Duodenal mucosa (tissue), 2 donors: ENCODE data around the gene SNX22.

Experiments used
- H3K27ac ChIP-seq: one replicate; pipeline ENCODE4 v1.7.0; 2013; ENCODE audit warnings: low read depth, low read length
- H3K27me3 ChIP-seq, 2 donors: one replicate each; pipeline ENCODE4 v1.7.0; 2013; ENCODE audit warnings: low read length in 2 of 2, control low read depth in 1 of 2; ENCODE audit not compliant: insufficient read depth in 2 of 2, control insufficient read depth in 1 of 2
- H3K36me3 ChIP-seq, 2 donors: one replicate each; pipeline ENCODE4 v1.7.0; 2013; ENCODE audit warnings: low read length in 2 of 2, control low read depth in 1 of 2; ENCODE audit not compliant: insufficient read depth in 2 of 2, control insufficient read depth in 1 of 2
- H3K4me1 ChIP-seq, 2 donors: one replicate each; pipeline ENCODE4 v1.7.0; 2013; ENCODE audit warnings: low read length in 2 of 2, control low read depth in 1 of 2; ENCODE audit not compliant: insufficient read depth in 2 of 2, control insufficient read depth in 1 of 2
- H3K4me3 ChIP-seq, 2 donors: one replicate each; pipeline ENCODE4 v1.7.0; 2013; ENCODE audit warnings: low read length in 2 of 2, low read depth in 1 of 2
- H3K9ac ChIP-seq, 2 donors: one replicate each; pipeline ENCODE4 v1.7.0; 2013; ENCODE audit warnings: low read length in 2 of 2, low read depth in 1 of 2
- H3K9me3 ChIP-seq, 2 donors: one replicate each; pipeline ENCODE4 v1.7.0; 2013; ENCODE audit warnings: low read length in 2 of 2, control low read depth in 1 of 2; ENCODE audit not compliant: control insufficient read depth in 1 of 2

Gene SNX22

DNA sequence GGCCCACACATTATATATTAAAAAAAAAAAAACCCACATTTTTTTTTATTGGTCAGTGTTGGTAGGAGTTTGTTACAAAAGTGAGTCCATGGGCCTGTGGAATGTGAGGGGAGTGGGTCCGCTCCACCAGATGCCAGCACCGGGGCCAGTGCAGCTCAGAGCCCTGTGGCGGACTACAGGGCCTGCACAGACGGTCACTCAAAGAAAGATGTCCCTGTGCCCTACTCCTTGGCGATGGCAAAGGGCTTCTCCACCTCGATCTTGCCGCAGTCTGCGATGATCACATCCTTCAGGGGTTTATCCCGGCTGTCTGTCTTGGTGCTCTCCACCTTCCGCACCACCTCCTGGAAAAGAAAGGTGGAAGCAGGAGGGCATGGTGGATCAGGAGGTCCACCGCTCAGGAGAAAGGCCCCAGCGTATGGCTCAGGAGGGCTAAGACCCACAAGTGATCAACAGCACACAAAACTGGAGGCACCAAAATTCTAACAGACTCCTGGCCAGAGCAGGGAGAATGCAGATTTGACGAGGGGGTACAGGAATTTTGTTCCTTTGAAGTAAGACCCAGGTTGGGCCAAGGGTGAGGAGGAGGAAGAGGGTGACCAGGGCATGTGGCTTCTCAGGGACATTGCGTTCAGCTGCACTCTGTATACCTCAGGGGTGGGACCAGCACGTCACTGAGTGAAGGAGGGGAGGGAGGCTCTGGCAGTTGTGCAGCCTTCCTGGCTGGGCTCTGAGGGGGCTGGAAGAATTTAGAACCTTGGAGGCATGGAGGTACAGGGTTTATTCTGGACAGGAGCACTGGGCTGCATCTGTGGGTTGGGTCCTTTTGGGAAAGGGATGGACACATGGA is 4.5 kb downstream of the SNX22 start:
- Histone ChIP-seq H3K9ac (no peak overlapping the region), H3K4me3 (no peak overlapping the region), H3K4me1 (peaks cover 15 to 49% of the 10 kb centered on the region in 2 donors), H3K27ac (no peak overlapping the region), H3K36me3 (peaks cover 41 to 65% of the 10 kb centered on the region in 2 donors), H3K9me3 (no peaks in the 10 kb centered on the region), H3K27me3 (peaks cover 9% of the 10 kb centered on the region in 2 donors)

DNA sequence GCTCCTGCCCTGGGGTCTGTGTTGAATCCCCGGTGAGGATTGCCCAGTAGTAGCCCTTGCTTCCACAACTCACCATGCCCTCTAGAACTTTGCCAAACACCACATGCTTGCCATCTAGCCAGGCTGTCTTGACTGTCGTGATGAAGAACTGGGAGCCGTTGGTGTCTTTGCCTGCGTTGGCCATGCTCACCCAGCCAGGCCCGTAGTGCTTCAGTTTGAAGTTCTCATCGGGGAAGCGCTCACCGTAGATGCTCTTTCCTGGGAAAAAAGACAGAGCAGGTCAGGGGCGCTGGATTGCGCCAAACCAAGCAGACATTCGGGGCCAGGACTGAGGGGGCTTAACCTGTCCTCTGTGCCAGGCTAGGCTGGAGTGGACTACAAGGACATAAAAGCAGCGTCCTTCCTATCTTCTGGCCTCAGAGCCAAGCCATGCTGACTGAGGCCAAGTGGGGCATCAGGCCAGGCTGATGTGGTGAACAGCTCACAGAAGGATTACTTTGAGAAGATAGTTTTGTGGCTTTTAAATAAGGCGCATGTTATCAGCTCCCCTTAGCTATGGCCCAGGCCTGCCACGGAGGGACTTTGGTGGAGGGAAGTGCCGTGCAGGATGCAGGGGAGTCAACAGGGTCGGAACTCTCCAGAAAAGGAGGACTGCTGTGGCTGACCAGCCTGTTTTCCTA is 5.3 kb downstream of the SNX22 start:
- H3K4me1 ChIP-seq = peaks cover 18 to 53% of the 10 kb centered on the region in 2 donors

DNA sequence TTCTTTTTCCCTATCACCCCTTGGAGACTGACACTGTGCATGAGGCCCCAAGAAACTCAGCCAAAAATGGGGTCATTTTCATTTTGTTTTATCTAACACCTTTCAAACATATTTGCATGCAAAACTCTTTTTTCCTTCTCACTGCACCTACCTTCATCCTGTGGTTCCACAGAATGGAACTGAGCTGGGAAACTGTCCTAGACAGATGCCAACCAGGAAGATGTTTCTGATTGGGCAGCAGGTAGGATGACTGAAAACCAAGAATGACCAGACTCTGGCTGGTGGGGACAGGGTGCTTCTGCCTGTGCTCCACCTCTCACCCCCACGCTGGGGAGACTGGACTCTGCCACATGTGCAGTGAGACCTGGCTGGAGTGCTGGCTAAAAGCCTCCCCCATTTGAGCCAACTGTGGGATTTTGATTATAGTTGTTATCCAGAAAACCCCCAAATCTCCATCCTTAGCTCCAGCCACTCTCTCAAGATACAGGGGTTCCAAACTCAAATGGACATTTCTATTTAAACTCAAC is 6.1 kb downstream of the SNX22 start:
- Histone ChIP-seq H3K9me3 (no peaks in the 10 kb centered on the region), H3K4me3 (no peak overlapping the region), H3K9ac (no peak overlapping the region), H3K36me3 (peaks cover 41 to 65% of the 10 kb centered on the region in 2 donors), H3K27ac (no peak overlapping the region), H3K27me3 (peaks cover 4 to 5% of the 10 kb centered on the region in 2 donors), H3K4me1 (peaks cover 16 to 51% of the 10 kb centered on the region in 2 donors)

More for the DNA sequence above, 5.3 kb downstream of the SNX22 start:
- H3K9ac ChIP-seq = no peak overlapping the region
- no peak overlapping the region for H3K27ac ChIP-seq
- no peaks in the 10 kb centered on the region for H3K9me3 ChIP-seq
- H3K4me3 ChIP-seq = no peak overlapping the region
- H3K36me3 ChIP-seq = peaks cover 41 to 65% of the 10 kb centered on the region in 2 donors
- peaks cover 9% of the 10 kb centered on the region in 2 donors for H3K27me3 ChIP-seq

DNA sequence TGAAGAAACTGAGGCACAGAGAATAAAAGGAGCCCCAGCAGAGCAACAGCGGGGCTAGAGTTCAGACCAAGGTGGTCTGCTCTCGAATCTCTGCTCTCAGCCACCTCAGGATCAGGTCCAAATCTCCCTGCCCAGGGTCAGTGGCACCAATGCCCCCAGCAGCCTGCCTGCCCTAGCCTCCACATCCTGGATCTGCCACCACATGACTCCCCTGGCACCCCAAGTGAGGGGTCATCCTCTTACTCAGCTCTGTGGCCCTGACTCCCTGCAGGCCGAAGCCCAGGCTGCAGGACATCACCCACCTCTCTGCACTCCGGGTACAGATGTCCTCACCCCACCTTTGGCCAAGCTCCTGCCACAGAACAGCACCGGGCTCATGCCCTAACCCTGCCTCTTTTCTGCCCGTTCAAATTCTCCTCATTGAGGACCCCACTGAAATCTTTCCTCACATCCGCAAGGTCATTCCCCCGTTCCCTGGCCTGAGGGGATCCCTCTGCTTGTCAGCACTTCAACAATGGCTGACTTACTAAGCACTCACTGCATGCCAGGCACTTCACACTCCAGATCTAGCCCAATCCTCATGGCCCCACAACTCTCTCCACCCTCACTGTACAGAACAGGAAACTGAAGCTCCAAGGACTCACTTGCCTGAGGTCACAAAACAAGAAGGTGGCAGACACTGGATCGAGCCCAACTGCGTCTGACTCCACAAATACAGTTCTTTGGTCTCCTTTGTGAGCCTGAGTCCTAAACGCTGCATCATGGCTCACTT is 7.0 kb downstream of the SNX22 start:
- H3K36me3 ChIP-seq = peaks cover 41 to 65% of the 10 kb centered on the region in 2 donors
- H3K9ac ChIP-seq = no peak overlapping the region
- no peaks in the 10 kb centered on the region for H3K27me3 ChIP-seq
- no peak overlapping the region for H3K4me3 ChIP-seq
- H3K4me1 ChIP-seq = peaks cover 7 to 47% of the 10 kb centered on the region in 2 donors
- H3K27ac ChIP-seq = no peak overlapping the region
- H3K9me3 ChIP-seq = no peaks in the 10 kb centered on the region

DNA sequence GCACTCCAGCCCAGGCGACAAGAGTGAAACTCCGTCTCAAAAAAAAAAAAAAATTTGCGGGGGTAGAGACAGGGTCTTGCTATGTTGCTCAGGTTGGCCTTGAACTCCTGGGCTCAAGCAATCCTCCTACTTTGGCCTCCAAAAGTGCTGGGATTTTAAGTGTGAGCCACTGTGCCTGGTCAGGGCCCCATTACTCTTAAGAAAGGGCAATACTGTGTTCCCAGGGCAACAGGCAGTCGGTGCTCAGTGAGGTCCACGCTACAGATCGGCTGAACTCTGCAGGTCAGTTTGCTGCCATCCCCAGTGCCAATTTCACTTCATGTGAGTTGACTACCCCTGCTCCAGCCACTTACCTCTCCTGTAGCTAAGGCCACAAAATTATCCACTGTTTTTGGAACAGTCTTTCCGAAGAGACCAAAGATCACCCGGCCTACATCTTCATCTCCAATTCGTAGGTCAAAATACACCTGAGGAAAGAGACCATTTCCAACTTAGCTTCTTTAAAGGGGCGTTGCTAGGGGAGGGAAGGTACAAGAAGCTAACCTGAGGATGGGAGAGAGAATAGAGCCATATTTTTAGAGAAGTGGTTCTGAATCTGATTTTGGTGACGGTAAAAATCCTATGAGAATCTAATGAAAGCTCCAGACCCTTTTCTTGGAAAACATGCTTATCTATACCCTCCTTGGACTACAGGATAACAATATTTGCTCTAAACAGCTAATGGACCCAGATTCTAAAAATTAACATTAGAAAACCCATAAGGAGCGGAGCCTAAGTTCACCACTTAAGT is 10.4 kb downstream of the SNX22 start:
- Histone ChIP-seq H3K36me3 (peaks cover 29 to 36% of the 10 kb centered on the region in 2 donors), H3K27ac (peak overlapping the region; percentile 65), H3K27me3 (no peaks in the 10 kb centered on the region), H3K4me3 (peak overlapping the region; percentile 81 to 95), H3K9ac (peak overlapping the region; percentile 74 to 88), H3K4me1 (peaks cover 7 to 50% of the 10 kb centered on the region in 2 donors), H3K9me3 (no peaks in the 10 kb centered on the region)

DNA sequence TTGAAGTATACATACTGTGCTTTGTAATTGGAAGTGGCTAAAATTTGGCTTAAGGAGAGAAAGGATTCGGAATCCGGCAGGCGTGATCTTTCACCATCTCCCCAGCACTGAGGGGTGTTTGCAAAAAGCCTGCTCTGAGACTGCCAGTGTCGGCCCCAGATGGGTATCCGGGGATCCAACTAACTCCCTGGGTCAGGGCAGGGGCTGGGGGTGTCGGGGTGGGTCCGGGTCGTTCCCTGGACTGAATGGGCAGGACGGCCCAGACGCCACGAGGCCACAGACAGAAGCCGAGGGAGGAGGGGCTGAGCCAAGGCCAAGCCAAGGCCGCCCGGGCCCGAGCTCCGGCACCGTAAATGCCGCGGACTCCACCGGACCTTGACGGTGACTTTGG is 10.9 kb downstream of the SNX22 start:
- Histone ChIP-seq H3K27ac (peak overlapping the region; percentile 65), H3K27me3 (no peaks in the 10 kb centered on the region), H3K4me3 (peak overlapping the region; percentile 81 to 95), H3K9me3 (no peaks in the 10 kb centered on the region), H3K4me1 (peaks cover 7 to 50% of the 10 kb centered on the region in 2 donors), H3K36me3 (peaks cover 24 to 30% of the 10 kb centered on the region in 2 donors), H3K9ac (peak overlapping the region; percentile 74 to 88)

DNA sequence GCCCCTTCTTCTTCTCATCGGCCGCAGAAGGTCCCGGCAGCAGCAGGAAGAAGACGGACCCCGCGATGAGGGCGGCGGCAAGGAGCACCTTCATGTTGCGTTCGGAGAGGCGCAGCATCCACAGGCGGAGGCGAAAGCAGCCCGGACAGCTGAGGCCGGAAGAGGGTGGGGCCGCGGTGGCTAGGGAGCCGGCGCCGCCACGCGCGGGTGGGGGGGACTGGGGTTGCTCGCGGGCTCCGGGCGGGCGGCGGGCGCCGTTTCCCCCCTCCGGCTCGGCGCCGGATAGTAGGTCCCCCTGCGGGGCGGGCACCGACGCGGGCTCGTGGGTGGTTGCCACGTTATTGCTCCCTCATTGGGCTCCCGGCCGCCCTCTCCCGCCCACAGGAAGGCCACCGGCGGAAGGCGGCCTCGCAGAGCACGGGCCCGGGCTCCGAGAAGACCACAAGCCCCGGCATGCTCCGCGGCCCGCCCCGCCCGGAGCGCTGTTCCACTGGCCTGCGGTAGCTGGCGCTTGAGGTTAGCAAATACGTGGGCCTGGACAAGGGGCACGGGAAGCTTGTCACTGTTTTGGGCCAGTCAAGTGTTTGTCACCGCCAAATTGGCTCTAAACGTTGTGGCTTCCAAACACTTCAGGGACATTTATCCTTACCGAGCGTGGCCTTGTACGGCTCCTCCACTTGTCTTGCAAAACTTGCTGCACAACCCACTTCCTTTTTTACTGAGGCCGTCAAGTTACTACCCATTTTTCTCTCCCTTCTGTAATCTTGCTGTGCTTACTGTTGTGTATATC is 11.5 kb downstream of the SNX22 start, which contains the start of gene PPIB:
TSS of gene PPIB (minus strand) at position 154 of the 790 bp plus-strand sequence. CDS start at position 118, 36 bp downstream.
- peaks cover 7 to 50% of the 10 kb centered on the region in 2 donors for H3K4me1 ChIP-seq
- H3K9ac ChIP-seq = peak within 1 kb of the TSS; percentile 74 to 88
- peak within 1 kb of the TSS; percentile 65 for H3K27ac ChIP-seq
- no peaks in the 10 kb centered on the region for H3K9me3 ChIP-seq
- H3K4me3 ChIP-seq = peak within 1 kb of the TSS; percentile 81 to 95
- no peaks in the 10 kb centered on the region for H3K27me3 ChIP-seq
- H3K36me3 ChIP-seq = peaks cover 19 to 24% of the 10 kb centered on the region in 2 donors

DNA sequence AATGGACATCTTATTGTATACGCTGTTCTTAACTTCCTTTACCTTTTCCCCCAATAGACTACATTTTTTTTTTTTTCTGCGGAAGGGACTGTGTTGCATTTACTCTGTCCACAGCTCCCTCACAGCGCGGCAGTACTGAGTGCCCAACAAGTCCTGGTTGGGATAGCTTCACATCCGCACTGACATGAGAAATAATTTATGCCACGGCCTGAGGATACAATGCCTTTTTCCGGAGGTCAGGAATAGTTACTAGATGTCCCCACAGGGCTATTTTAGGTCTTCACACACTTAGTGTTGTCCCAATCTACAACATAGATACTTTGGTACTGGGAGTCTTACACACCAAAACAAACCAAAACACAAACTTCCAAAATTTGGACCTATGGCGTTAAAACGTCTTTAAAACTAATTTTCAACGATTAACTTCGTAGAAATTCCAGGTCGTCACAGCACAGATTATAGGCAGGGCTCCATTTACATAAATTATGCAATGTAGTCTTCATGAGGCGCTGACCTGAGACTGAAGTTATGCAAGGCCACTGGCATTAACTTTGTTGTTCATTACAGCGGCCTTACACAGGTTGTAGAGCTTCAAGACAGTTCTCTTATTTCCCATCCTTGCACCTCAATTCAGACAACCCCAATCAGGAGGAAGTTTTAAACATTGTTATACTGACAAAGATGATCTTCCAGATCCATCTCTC is 12.3 kb downstream of the SNX22 start:
- peak overlapping the region; percentile 59 for H3K27ac ChIP-seq
- peaks cover 12 to 16% of the 10 kb centered on the region in 2 donors for H3K36me3 ChIP-seq
- H3K4me3 ChIP-seq = peak overlapping the region; percentile 66 to 75
- no peaks in the 10 kb centered on the region for H3K27me3 ChIP-seq
- peaks cover 7 to 43% of the 10 kb centered on the region in 2 donors for H3K4me1 ChIP-seq
- no peaks in the 10 kb centered on the region for H3K9me3 ChIP-seq
- H3K9ac ChIP-seq = peak overlapping the region; percentile 63 to 83
